ENCODE data around the gene CCL18. TPM values are rescaled to one million over a fixed set of nuclear protein-coding genes. Genes with fewer than 3 reads are reported as not detected.

The CCL18 gene
- total RNA-seq, 4 donors from 2014 or later, result 0.19 TPM; not detected in 3

GRCh38 chr17:36060816-36061215, 3.3 kb upstream of the CCL18 start:
- H3K4me3 ChIP-seq (ENCODE audit: low read depth, poor library complexity, severe bottlenecking), result no peak overlapping the region
- intact Hi-C loops (cut with DNase I; ENCODE audit: low total_unique reads), result no loop called here
- DNase-seq (ENCODE audit: low spot score in 2 of 2), result no peak
- WGBS, 2 donors, result 88 to 90% methylated on average over 2 of the region's 2 CpGs
- TF ChIP-seq POLR2A (IDR thresholded peaks at IDR 0.05) (no peak), CTCF (IDR thresholded peaks at IDR 0.05) (no peak)

GRCh38 chr17:36066365-36066985, 2.4 kb downstream of the CCL18 start:
- DNase-seq (ENCODE audit: low spot score in 2 of 2), result no peak
- no peak overlapping the region for H3K4me3 ChIP-seq (ENCODE audit: low read depth, poor library complexity, severe bottlenecking)
- intact Hi-C loops (cut with DNase I; ENCODE audit: low total_unique reads), result no loop called here
- 89 to 90% methylated on average over 6 of the region's 6 CpGs for WGBS, 2 donors
- no peak for TF ChIP-seq CTCF (IDR thresholded peaks at IDR 0.05)
- no peak for TF ChIP-seq POLR2A (IDR thresholded peaks at IDR 0.05)

- 80 to 82% methylated on average over 3 of the region's 3 CpGs for WGBS, 2 donors
- no peak overlapping the region for H3K4me3 ChIP-seq (ENCODE audit: low read depth, poor library complexity, severe bottlenecking)
- intact Hi-C loops (cut with DNase I; ENCODE audit: low total_unique reads), result no loop called here
- TF ChIP-seq CTCF (IDR thresholded peaks at IDR 0.05), result no peak
- TF ChIP-seq POLR2A (IDR thresholded peaks at IDR 0.05), result no peak
- no peak for DNase-seq (ENCODE audit: low spot score in 2 of 2)
Measured at GRCh38 chr17:36068524-36068923, 4.5 kb downstream of the CCL18 start.

- intact Hi-C loops (cut with DNase I; ENCODE audit: low total_unique reads), result no loop called here
- no peak for TF ChIP-seq CTCF (IDR thresholded peaks at IDR 0.05)
- TF ChIP-seq POLR2A (IDR thresholded peaks at IDR 0.05), result no peak
Measured at GRCh38 chr17:36069136-36069535, 5.1 kb downstream of the CCL18 start.

GRCh38 chr17:36070427-36070826, 6.4 kb downstream of the CCL18 start:
- 64 to 73% methylated on average over 2 to 3 of the region's 3 CpGs for WGBS, 2 donors
- DNase-seq (ENCODE audit: low spot score in 2 of 2), result no peak
- H3K4me3 ChIP-seq (ENCODE audit: low read depth, poor library complexity, severe bottlenecking), result no peak overlapping the region
- TF ChIP-seq CTCF (IDR thresholded peaks at IDR 0.05) (no peak), POLR2A (IDR thresholded peaks at IDR 0.05) (no peak)
- intact Hi-C loops (cut with DNase I; ENCODE audit: low total_unique reads), result no loop called here

More at GRCh38 chr17:36069136-36069535, 5.1 kb downstream of the CCL18 start:
- H3K4me3 ChIP-seq (ENCODE audit: low read depth, poor library complexity, severe bottlenecking), result no peak overlapping the region
- DNase-seq (ENCODE audit: low spot score in 2 of 2), result no peak

GRCh38 chr17:36071751-36072150, 7.7 kb downstream of the CCL18 start:
- intact Hi-C loops (cut with DNase I; ENCODE audit: low total_unique reads), result no loop called here
- no peak overlapping the region for H3K4me3 ChIP-seq (ENCODE audit: low read depth, poor library complexity, severe bottlenecking)
- 57 to 67% methylated on average over 2 of the region's 2 CpGs for WGBS, 2 donors
- TF ChIP-seq POLR2A (IDR thresholded peaks at IDR 0.05) (no peak), CTCF (IDR thresholded peaks at IDR 0.05) (no peak)
- DNase-seq (ENCODE audit: low spot score in 2 of 2), result no peak
